ENCODE data around the gene UBE2H.

DNA sequence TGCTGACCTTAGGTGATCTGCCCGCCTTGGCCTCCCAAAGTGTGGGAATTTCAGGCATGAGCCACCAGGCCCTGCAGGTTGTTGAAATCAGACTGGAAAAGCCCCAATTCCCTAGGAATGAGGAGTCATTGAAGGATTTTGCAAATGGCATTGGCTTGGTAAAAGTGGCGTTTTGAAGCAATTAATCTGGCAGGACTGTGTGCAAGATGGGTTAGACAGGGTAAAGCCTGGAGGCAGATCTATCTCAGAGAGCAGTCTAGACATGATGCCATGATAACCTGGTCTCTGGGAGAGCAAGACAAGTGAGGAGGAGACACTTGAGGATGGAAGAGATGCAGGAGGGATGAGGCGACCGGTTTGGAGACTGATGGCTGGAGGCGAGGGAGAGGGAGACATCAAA lies 45.7 kb upstream of the UBE2H start:
- TF ChIP-seq EZH2 (IDR thresholded peaks at IDR 0.05; ENCODE audit: insufficient read depth, low read length) = no peak
- TF ChIP-seq, protein P1, sequence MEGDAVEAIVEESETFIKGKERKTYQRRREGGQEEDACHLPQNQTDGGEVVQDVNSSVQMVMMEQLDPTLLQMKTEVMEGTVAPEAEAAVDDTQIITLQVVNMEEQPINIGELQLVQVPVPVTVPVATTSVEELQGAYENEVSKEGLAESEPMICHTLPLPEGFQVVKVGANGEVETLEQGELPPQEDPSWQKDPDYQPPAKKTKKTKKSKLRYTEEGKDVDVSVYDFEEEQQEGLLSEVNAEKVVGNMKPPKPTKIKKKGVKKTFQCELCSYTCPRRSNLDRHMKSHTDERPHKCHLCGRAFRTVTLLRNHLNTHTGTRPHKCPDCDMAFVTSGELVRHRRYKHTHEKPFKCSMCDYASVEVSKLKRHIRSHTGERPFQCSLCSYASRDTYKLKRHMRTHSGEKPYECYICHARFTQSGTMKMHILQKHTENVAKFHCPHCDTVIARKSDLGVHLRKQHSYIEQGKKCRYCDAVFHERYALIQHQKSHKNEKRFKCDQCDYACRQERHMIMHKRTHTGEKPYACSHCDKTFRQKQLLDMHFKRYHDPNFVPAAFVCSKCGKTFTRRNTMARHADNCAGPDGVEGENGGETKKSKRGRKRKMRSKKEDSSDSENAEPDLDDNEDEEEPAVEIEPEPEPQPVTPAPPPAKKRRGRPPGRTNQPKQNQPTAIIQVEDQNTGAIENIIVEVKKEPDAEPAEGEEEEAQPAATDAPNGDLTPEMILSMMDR (IDR thresholded peaks at IDR 0.05; ENCODE audit: insufficient read depth, low read depth, low read length) = no peak
